ENCODE data around the gene AHNAK. TPM values are rescaled to one million over a fixed set of nuclear protein-coding genes. Genes with fewer than 3 reads are reported as not detected.

The AHNAK gene
- total and polyA plus RNA-seq, 3 donors from 2014 or later, result 95.8 to 148 (median 137) TPM

- H3K9me3 ChIP-seq, result no peaks in the 10 kb centered on the region
- no peak overlapping the region for H3K4me3 ChIP-seq
- no peak for TF ChIP-seq POLR2A (IDR thresholded peaks at IDR 0.05)
- no peak for TF ChIP-seq CTCF (IDR thresholded peaks at IDR 0.05)
- DNase-seq, result no peak
- intact Hi-C loops (cut with DNase I; ENCODE audit: low total_unique reads), result no loop called here
- WGBS, 2 donors, result 43 to 47% methylated on average over 7 of the region's 7 CpGs
- H3K4me1 ChIP-seq, result peaks cover 61% of the 10 kb centered on the region
- no peaks in the 10 kb centered on the region for H3K27me3 ChIP-seq
- H3K36me3 ChIP-seq (ENCODE audit: low read depth, missing control alignments), result no peaks in the 10 kb centered on the region
- H3K27ac ChIP-seq, result peak overlapping the region; percentile 21 to 33
Observed at GRCh38 chr11:62401811-62402210, 144.8 kb downstream of the AHNAK start.

GRCh38 chr11:62401356-62401755, 145.2 kb downstream of the AHNAK start:
- no peaks in the 10 kb centered on the region for H3K9me3 ChIP-seq
- no peak for DNase-seq
- H3K27ac ChIP-seq, result peak overlapping the region; percentile 21 to 33
- TF ChIP-seq CTCF (IDR thresholded peaks at IDR 0.05), result no peak
- no peak for TF ChIP-seq POLR2A (IDR thresholded peaks at IDR 0.05)
- H3K4me3 ChIP-seq, result no peak overlapping the region
- H3K36me3 ChIP-seq (ENCODE audit: low read depth, missing control alignments), result no peaks in the 10 kb centered on the region
- peaks cover 65% of the 10 kb centered on the region for H3K4me1 ChIP-seq
- WGBS, 2 donors, result 68 to 91% methylated on average over 5 of the region's 5 CpGs
- H3K27me3 ChIP-seq, result no peaks in the 10 kb centered on the region
- intact Hi-C loops (cut with DNase I; ENCODE audit: low total_unique reads), result no loop called here

- peaks cover 67% of the 10 kb centered on the region for H3K4me1 ChIP-seq
- H3K27me3 ChIP-seq, result no peaks in the 10 kb centered on the region
- peak overlapping the region in 1 of 2 donors; percentile 33 for H3K27ac ChIP-seq
- peak; percentile 86 for DNase-seq
- no peak overlapping the region for H3K4me3 ChIP-seq
- H3K9me3 ChIP-seq, result no peaks in the 10 kb centered on the region
- 35 to 39% methylated on average over 6 to 9 of the region's 9 CpGs for WGBS, 2 donors
- no peak for TF ChIP-seq CTCF (IDR thresholded peaks at IDR 0.05)
- TF ChIP-seq POLR2A (IDR thresholded peaks at IDR 0.05), result no peak
- no peaks in the 10 kb centered on the region for H3K36me3 ChIP-seq (ENCODE audit: low read depth, missing control alignments)
- intact Hi-C loops (cut with DNase I; ENCODE audit: low total_unique reads), result no loop called here
Observed at GRCh38 chr11:62400760-62401159, 145.8 kb downstream of the AHNAK start.

GRCh38 chr11:62400281-62400680, 146.3 kb downstream of the AHNAK start:
- no peak for DNase-seq
- TF ChIP-seq CTCF (IDR thresholded peaks at IDR 0.05) (no peak), POLR2A (IDR thresholded peaks at IDR 0.05) (no peak)
- Histone ChIP-seq H3K4me1 (peaks cover 70% of the 10 kb centered on the region), H3K36me3 (ENCODE audit: low read depth, missing control alignments) (no peaks in the 10 kb centered on the region), H3K9me3 (no peaks in the 10 kb centered on the region), H3K4me3 (no peak overlapping the region), H3K27me3 (no peaks in the 10 kb centered on the region), H3K27ac (peak overlapping the region; percentile 33 to 65)
- intact Hi-C loops (cut with DNase I; ENCODE audit: low total_unique reads), result no loop called here
- WGBS, 2 donors, result 54 to 60% methylated on average over 6 of the region's 6 CpGs

- no peaks in the 10 kb centered on the region for H3K36me3 ChIP-seq (ENCODE audit: low read depth, missing control alignments)
- intact Hi-C loops (cut with DNase I; ENCODE audit: low total_unique reads), result loop anchor here (10.0 kb wide), 2 partner anchors 145 to 275 kb away; partner anchors contain the start of genes AHNAK, LBHD1, UBXN1 and UQCC3
- DNase-seq, result no peak
- no peak for TF ChIP-seq CTCF (IDR thresholded peaks at IDR 0.05)
- no peak for TF ChIP-seq POLR2A (IDR thresholded peaks at IDR 0.05)
- H3K27me3 ChIP-seq, result no peaks in the 10 kb centered on the region
- H3K27ac ChIP-seq, result peak overlapping the region; percentile 33 to 65
- no peaks in the 10 kb centered on the region for H3K9me3 ChIP-seq
- 54 to 83% methylated on average over 3 to 7 of the region's 7 CpGs for WGBS, 2 donors
- no peak overlapping the region for H3K4me3 ChIP-seq
- H3K4me1 ChIP-seq, result peaks cover 73% of the 10 kb centered on the region
Observed at GRCh38 chr11:62399878-62400266, 146.7 kb downstream of the AHNAK start.
